Measurements from ENCODE around the gene NEAT1. TPM values are rescaled to one million over a fixed set of nuclear protein-coding genes. Genes with fewer than 3 reads are reported as not detected.

Gene NEAT1
- total and polyA plus RNA-seq, 9 of the 15 experiments (the other 6 are each of a cell fraction or from before 2014, with no cell fraction given), result 20.1 to 389 (median 62.8) TPM

- TF ChIP-seq GTF2F1 (IDR thresholded peaks at IDR 0.05; ENCODE audit: low read depth, low read length) (peak; percentile 92), ZNF584 (CRISPR knock-in tag; IDR thresholded peaks at IDR 0.05; ENCODE audit: low read depth) (no peak), RB1 (IDR thresholded peaks at IDR 0.05; ENCODE audit: low read depth) (no peak), ZBTB7A (IDR thresholded peaks at IDR 0.05; ENCODE audit: borderline replicate concordance, control insufficient read depth, low read depth, low read length) (peak; percentile 76; the same call in 1 of the 2 replicates), SMAD3 (CRISPR knock-in tag; conservative IDR thresholded peaks at IDR 0.05) (no peak), SMARCA5 (IDR thresholded peaks at IDR 0.05) (no peak), ARID3B (CRISPR knock-in tag; IDR thresholded peaks at IDR 0.05; ENCODE audit: borderline replicate concordance) (no peak), SNRNP70 (optimal IDR thresholded peaks at IDR 0.05; ENCODE audit: low read depth, low read length) (no peak), BCOR (IDR thresholded peaks at IDR 0.05) (0 out of 2 replicates have a peak, but pooled peaks have one; percentile 6), USF2 (CRISPR knock-in tag; IDR thresholded peaks at IDR 0.05) (no peak), E2F8 (IDR thresholded peaks at IDR 0.05; ENCODE audit: low read depth, partially characterized antibody) (no peak), EP400 (IDR thresholded peaks at IDR 0.05) (peak; percentile 36; the same call in 1 of the 2 replicates), MEF2D (tag; conservative IDR thresholded peaks at IDR 0.05; ENCODE audit: low read depth) (no peak), RBFOX2 (IDR thresholded peaks at IDR 0.05; ENCODE audit: low read depth, low read length) (peak; percentile 98), HES1 (IDR thresholded peaks at IDR 0.05; ENCODE audit: low read depth) (no peak), ARID4B (CRISPR knock-in tag; IDR thresholded peaks at IDR 0.05) (peak; percentile 71), DACH1 (IDR thresholded peaks at IDR 0.05; ENCODE audit: partially characterized antibody) (no peak), ZNF316 (IDR thresholded peaks at IDR 0.05) (no peak)
Measured at GRCh38 chr11:65454696-65455456, 32.3 kb downstream of the NEAT1 start (continued).

Measured in K562 (cell line).